Smooth muscle cell (in vitro differentiated cells): ENCODE results near the gene PGPEP1. TPM values are rescaled to one million over a fixed set of nuclear protein-coding genes. Genes with fewer than 3 reads are reported as not detected.
"Not testable (repeated sequence)": the region's sequence is repeated elsewhere in the genome, so short reads cannot be mapped to it uniquely, and the experiment has no call there.

Source experiments
- DNase-seq: peaks from one replicate; lab custom pipeline; 2025; ENCODE audit not compliant: unreplicated experiment; lab: John Stamatoyannopoulos, UW
- H2AFZ ChIP-seq: fragments of 200-600 bp; sonication (generic); 2 replicates; pipeline ENCODE4 v1.6.0; 2016; ENCODE audit warnings: antibody characterized with exemption, low read depth, mild to moderate bottlenecking
- H3F3A ChIP-seq: fragments of 200-600 bp; sonication (generic); 2 replicates; pipeline ENCODE4 v1.6.0; 2017; ENCODE audit warnings: antibody characterized with exemption, low read depth
- H3K27ac ChIP-seq: fragments of 200-600 bp; sonication (generic); 2 replicates; pipeline ENCODE4 v1.5.1; 2016; ENCODE audit warnings: low read depth, mild to moderate bottlenecking
- H3K27me3 ChIP-seq: fragments of 200-600 bp; sonication (generic); 2 replicates; pipeline ENCODE4 v1.6.1; 2016; ENCODE audit warnings: low read depth, mild to moderate bottlenecking
- H3K36me3 ChIP-seq: fragments of 200-600 bp; sonication (generic); 2 replicates; pipeline ENCODE4 v1.5.1; 2016; ENCODE audit warnings: low read depth
- H3K4me1 ChIP-seq: fragments of 200-600 bp; sonication (generic); 2 replicates; pipeline ENCODE4 v1.5.1; 2016; ENCODE audit warnings: low read depth
- H3K4me2 ChIP-seq: fragments of 200-600 bp; sonication (generic); 2 replicates; pipeline ENCODE4 v1.6.0; 2016; ENCODE audit warnings: mild to moderate bottlenecking
- H3K4me3 ChIP-seq: fragments of 200-600 bp; sonication (generic); 2 replicates; pipeline ENCODE4 v1.5.1; 2016; ENCODE audit warnings: mild to moderate bottlenecking
- H3K79me2 ChIP-seq: fragments of 200-600 bp; sonication (generic); 2 replicates; pipeline ENCODE4 v1.6.0; 2016; ENCODE audit warnings: low read depth, mild to moderate bottlenecking
- H3K9ac ChIP-seq: fragments of 200-600 bp; sonication (generic); 2 replicates; pipeline ENCODE4 v1.6.0; 2016; ENCODE audit warnings: low read depth
- H3K9me3 ChIP-seq: fragments of 200-600 bp; sonication (generic); replicated peaks from 2 replicates; pipeline ENCODE4 v1.5.1; 2016; ENCODE audit warnings: low read depth
- H4K20me1 ChIP-seq: fragments of 200-600 bp; sonication (generic); 2 replicates; pipeline ENCODE4 v1.6.0; 2016; ENCODE audit warnings: low read depth
- CTCF ChIP-seq: fragments of 200-600 bp; sonication (generic); IDR thresholded peaks from 2 replicates; pipeline ENCODE4 v1.5.1; 2017; ENCODE audit warnings: borderline replicate concordance, mild to moderate bottlenecking, antibody characterized with exemption; ENCODE audit not compliant: insufficient read depth, poor library complexity, severe bottlenecking
- WGBS: methylation state at CpG from one replicate; pipeline ENCODE4 v1.1.7; 2016; ENCODE audit warnings: low lambda C conversion rate; 5-methylcytosine and 5-hydroxymethylcytosine counted together
- polyA plus RNA-seq: library from polyadenylated mRNA; unstranded; fragments of >200 nt; fragmentation: Nextera tagmentation; extraction: Ambion mirVana; gene quantifications from 2 replicates; pipeline ENCODE4 v1.2.1, GENCODE V29; 2016
- total RNA-seq: library from RNA; depleted of rRNA; stranded (reverse); fragments of >200 nt; gene quantifications from 2 replicates; pipeline ENCODE4 v1.2.3, GENCODE V29; 2014

PGPEP1 gene
- total and polyA plus RNA-seq, 2 experiments from 2014 or later = 4.5 to 11.7 TPM

DNA sequence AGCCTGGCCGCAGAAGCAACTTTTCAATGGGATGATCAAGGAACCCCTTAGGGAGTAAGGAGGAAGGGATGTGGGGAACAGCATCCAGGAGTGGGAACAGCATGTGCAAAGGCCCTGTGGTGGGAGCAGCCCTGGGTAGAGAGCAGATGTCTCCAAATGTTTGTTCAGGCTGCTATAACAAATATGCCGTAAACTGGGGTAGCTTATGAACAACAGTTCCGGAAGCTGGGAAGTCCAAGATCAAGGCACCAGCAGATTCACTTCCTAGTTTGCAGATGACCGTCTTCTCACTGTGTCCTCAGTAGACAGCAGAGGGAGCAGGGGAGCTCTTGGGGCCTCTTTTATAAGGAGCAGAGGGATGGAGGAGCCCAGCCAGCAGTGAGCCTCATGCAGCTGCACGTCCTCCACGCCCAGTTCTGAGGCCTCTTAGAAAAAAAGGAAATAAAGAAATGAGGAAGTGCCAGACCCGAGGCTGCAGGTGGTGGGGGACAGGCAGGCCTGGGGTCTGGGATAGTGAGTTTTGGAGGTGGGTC, 61.2 kb downstream of the PGPEP1 start:
- H3K36me3 ChIP-seq = no peaks in the 10 kb centered on the region
- no peak overlapping the region for H3K4me3 ChIP-seq
- H3F3A ChIP-seq = peaks cover 5% of the 10 kb centered on the region
- no peak for DNase-seq
- H4K20me1 ChIP-seq = no peaks in the 10 kb centered on the region
- peaks cover 4% of the 10 kb centered on the region for H3K4me1 ChIP-seq
- H3K9ac ChIP-seq = no peak overlapping the region
- H3K9me3 ChIP-seq = no peaks in the 10 kb centered on the region
- 65% methylated on average over 7 of the region's 7 CpGs for WGBS
- TF ChIP-seq CTCF = peak; percentile 18
- H3K4me2 ChIP-seq = no peak overlapping the region
- no peaks in the 10 kb centered on the region for H3K79me2 ChIP-seq
- H3K27ac ChIP-seq = no peak overlapping the region
- H2AFZ ChIP-seq = no peak overlapping the region
- H3K27me3 ChIP-seq = no peaks in the 10 kb centered on the region

DNA sequence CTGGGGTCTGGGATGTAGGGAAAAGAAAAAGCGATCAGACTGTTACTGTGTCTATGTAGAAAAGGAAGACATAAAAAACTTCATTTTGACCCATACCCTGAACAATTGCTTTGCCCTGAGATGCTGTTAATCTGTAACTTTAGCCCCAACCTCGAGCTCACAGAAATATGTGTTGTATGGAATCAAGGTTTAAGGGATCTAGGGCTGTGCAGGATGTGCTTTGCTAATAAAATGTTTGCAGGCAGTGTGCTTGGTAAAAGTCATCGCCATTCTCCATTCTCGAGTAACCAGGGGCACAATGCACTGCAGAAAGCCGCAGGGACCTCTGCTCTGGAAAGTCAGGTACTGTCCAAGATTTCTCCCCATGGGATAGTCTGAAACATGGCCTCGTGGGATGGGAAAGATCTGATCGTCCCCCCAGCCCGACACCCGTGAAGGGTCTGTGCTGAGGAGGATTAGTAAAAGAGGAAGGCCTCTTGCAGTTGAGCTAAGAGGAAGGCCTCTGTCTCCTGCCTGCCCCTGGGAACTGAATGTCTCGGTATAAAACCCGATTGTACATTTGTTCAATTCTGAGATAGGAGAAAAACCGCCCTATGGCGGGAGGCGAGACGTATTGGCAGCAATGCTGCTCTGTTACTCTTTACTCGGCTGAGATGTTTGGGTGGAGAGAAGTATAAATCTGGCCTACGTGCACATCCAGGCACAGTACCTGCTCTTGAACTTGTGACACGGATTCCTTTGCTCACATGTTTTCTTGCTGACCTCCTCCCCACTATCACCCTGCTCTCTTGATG, 62.3 kb downstream of the PGPEP1 start:
- H3F3A ChIP-seq, H4K20me1 ChIP-seq, H3K27ac ChIP-seq, H3K4me2 ChIP-seq, H3K36me3 ChIP-seq, DNase-seq, H3K4me1 ChIP-seq, H3K9me3 ChIP-seq, H3K27me3 ChIP-seq, H3K79me2 ChIP-seq, H2AFZ ChIP-seq, H3K9ac ChIP-seq: not testable (repeated sequence)
- 86% methylated on average over 18 of the region's 18 CpGs for WGBS
- peak overlapping the region; percentile 8 for H3K4me3 ChIP-seq

GRCh38 chr19:18405754-18406153, 65.4 kb downstream of the PGPEP1 start:
- not testable (repeated sequence) for H3F3A ChIP-seq, H4K20me1 ChIP-seq, H3K4me3 ChIP-seq, H2AFZ ChIP-seq, H3K9ac ChIP-seq, H3K4me2 ChIP-seq, H3K4me1 ChIP-seq, H3K9me3 ChIP-seq, H3K27me3 ChIP-seq, H3K36me3 ChIP-seq, H3K79me2 ChIP-seq, H3K27ac ChIP-seq, DNase-seq
- 93% methylated on average over 11 of the region's 11 CpGs for WGBS

DNA sequence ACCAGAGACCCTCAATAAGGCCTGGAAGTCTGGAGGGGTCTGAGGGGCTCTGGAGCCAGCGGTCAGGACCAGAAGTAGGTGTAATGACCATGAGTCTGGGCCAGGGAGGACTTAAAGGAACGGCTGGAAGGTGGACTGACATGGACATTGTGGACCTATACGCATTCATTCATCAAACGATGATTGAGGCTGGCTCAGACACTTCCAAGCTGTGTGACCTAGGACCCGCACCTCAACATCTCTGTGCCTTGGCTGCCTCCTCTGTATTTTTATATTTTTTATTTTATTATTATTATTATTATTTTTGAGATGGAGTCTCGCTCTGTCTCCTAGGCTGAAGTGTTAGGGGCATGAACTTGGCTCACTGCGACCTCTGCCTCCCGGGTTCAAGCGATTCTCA, 66.4 kb downstream of the PGPEP1 start:
- 97% methylated on average over 9 of the region's 9 CpGs for WGBS
- Histone ChIP-seq H3K4me1 (no peaks in the 10 kb centered on the region), H3K9me3 (no peaks in the 10 kb centered on the region), H2AFZ (no peak overlapping the region), H4K20me1 (no peaks in the 10 kb centered on the region), H3K27me3 (no peaks in the 10 kb centered on the region), H3K27ac (no peak overlapping the region), H3K9ac (no peak overlapping the region), H3K79me2 (no peaks in the 10 kb centered on the region), H3K36me3 (no peaks in the 10 kb centered on the region), H3K4me3 (no peak overlapping the region), H3F3A (no peaks in the 10 kb centered on the region), H3K4me2 (no peak overlapping the region)
- TF ChIP-seq CTCF = no peak
- no peak for DNase-seq
